Upper lobe of right lung (tissue), 1 donor: ENCODE measurements around the gene ECHS1. TPM values are rescaled to one million over a fixed set of nuclear protein-coding genes. Genes with fewer than 3 reads are reported as not detected.

ENCODE experiments used
- ATAC-seq: fragments of 200-7000 bp; cut with Tn5 transposase; one replicate; pipeline ENCODE4 v1.9.1; 2020; ENCODE audit warnings: mild to moderate bottlenecking, moderate library complexity
- DNase-seq: peaks from one replicate; pipeline ENCODE4 v3.0.0-alpha.2; 2020
- H3K27ac ChIP-seq: fragments of 200-600 bp; one replicate; pipeline ENCODE4 v1.8.0; 2022
- H3K27me3 ChIP-seq: fragments of 200-600 bp; one replicate; pipeline ENCODE4 v1.8.0; 2022; ENCODE audit warnings: mild to moderate bottlenecking
- H3K36me3 ChIP-seq: fragments of 200-600 bp; one replicate; pipeline ENCODE4 v1.8.0; 2022
- H3K4me1 ChIP-seq: fragments of 200-600 bp; one replicate; pipeline ENCODE4 v1.8.0; 2022
- H3K4me3 ChIP-seq: fragments of 200-600 bp; one replicate; pipeline ENCODE4 v1.8.0; 2022; ENCODE audit warnings: mild to moderate bottlenecking
- H3K9me3 ChIP-seq: fragments of 200-600 bp; one replicate; pipeline ENCODE4 v1.8.0; 2022
- CTCF ChIP-seq: fragments of 200-600 bp; IDR thresholded peaks from one replicate; pipeline ENCODE4 v1.8.0; 2022; ENCODE audit warnings: antibody characterized with exemption
- intact Hi-C: fragments of 100-400 bp; cut with DNase I; formaldehyde crosslinking; loops from one replicate; pipeline ENCODE4 v1.11.0; 2022
- total RNA-seq: library from RNA; stranded (reverse); fragmentation: NEBNext Ultra II Directional; extraction: Animal tissue kit (Norgen Biotek cat#: 25700); gene quantifications from one replicate; pipeline ENCODE4 v1.2.1, GENCODE V29; 2021
- donor health status: DM: no; HTN: yes; CAD: no; lungs with severe emphysema.

Gene ECHS1
- total RNA-seq, 1 donor from 2014 or later, result 55.8 TPM

- H3K36me3 ChIP-seq, result no peaks in the 10 kb centered on the region
- intact Hi-C loops, result no loop called here
- H3K27me3 ChIP-seq, result peaks cover 70% of the 10 kb centered on the region
- H3K4me3 ChIP-seq, result no peak overlapping the region
- ATAC-seq, result no peak
- TF ChIP-seq CTCF, result no peak
- H3K4me1 ChIP-seq, result peaks cover 20% of the 10 kb centered on the region
- no peaks in the 10 kb centered on the region for H3K9me3 ChIP-seq
- no peak overlapping the region for H3K27ac ChIP-seq
- no peak for DNase-seq
These were observed 40.0 kb downstream of the ECHS1 start for GRCh38 chr10:133332936-133333699.

- Histone ChIP-seq H3K4me3 (no peak overlapping the region), H3K4me1 (peaks cover 12% of the 10 kb centered on the region), H3K9me3 (no peaks in the 10 kb centered on the region), H3K27ac (no peak overlapping the region), H3K36me3 (no peaks in the 10 kb centered on the region), H3K27me3 (peaks cover 73% of the 10 kb centered on the region)
- DNase-seq, result peak; percentile 92
- peak; percentile 96 for TF ChIP-seq CTCF
- peak; percentile 92 for ATAC-seq
- intact Hi-C loops, result no loop called here
These were observed 43.5 kb downstream of the ECHS1 start for GRCh38 chr10:133329491-133330202.

GRCh38 chr10:133328358-133329343 is 44.5 kb downstream of the ECHS1 start:
- DNase-seq (no peak), ATAC-seq (no peak)
- Histone ChIP-seq H3K4me1 (peaks cover 12% of the 10 kb centered on the region), H3K36me3 (no peaks in the 10 kb centered on the region), H3K9me3 (no peaks in the 10 kb centered on the region), H3K4me3 (no peak overlapping the region), H3K27me3 (peaks cover 71% of the 10 kb centered on the region), H3K27ac (no peak overlapping the region)
- no peak for TF ChIP-seq CTCF
- intact Hi-C loops, result no loop called here

DNA sequence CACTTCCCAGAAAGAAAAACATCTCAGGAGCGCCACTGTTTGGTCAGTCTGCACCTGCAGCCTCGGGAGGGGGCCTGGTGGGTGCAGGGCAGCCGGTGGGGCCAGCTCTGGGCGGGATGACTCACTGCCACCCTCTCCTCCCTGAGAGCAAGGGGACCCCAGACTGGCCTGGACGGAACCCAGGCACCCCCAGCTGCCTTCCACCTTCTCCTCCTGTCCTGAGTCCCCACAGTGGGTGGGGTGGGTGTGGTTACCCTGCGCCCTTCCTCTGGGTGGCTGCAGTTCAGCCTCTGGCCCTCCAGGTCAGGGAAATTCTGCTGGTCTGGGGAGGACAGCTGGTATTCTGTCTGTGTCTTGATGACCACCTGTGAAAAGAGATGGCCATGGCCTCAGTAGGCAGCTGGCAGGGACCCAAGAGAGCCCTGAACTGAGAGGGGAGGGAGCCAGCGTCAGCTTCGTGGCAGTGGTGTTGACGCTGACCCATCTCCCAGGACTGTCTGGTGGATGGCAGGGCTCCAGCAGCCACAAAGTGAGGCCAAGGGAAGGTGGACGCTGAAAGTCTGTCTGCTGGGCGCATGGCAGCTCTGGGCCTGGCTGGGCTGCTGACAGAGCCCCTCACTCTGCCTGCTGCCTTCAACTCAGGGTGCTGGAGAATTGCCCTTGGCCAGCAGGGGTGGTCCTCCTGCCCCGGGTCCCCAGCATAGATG is 45.4 kb downstream of the ECHS1 start:
- no peak overlapping the region for H3K27ac ChIP-seq
- H3K4me1 ChIP-seq, result peaks cover 12% of the 10 kb centered on the region
- H3K36me3 ChIP-seq, result no peaks in the 10 kb centered on the region
- H3K27me3 ChIP-seq, result peaks cover 70% of the 10 kb centered on the region
- intact Hi-C loops, result no loop called here
- ATAC-seq (no peak), DNase-seq (no peak)
- no peak overlapping the region for H3K4me3 ChIP-seq
- TF ChIP-seq CTCF, result no peak
- no peaks in the 10 kb centered on the region for H3K9me3 ChIP-seq
